Kidney (tissue), 14 donors: ENCODE measurements around the gene DMRTB1. TPM values are rescaled to one million over a fixed set of nuclear protein-coding genes. Genes with fewer than 3 reads are reported as not detected.

Experiments
- DNase-seq, 5 donors: peaks; one replicate each; pipeline ENCODE4 v3.0.0-alpha.2; 2013 to 2020
- FAIRE-seq: peaks from 2 replicates; lab custom pipeline; 2012; peaks lifted over from hg19 to GRCh38; lab: Jason Lieb, UNC
- H3K27ac ChIP-seq, 2 donors: one replicate each; pipeline ENCODE4 v1.7.0; 2013; ENCODE audit warnings: low read depth in 2 of 2, low read length in 2 of 2, inconsistent platforms in 1 of 2
- H3K27me3 ChIP-seq: one replicate; pipeline ENCODE4 v1.7.1; 2013; ENCODE audit warnings: low read length, inconsistent platforms; ENCODE audit not compliant: control insufficient read depth, insufficient read depth
- H3K36me3 ChIP-seq, 3 donors: one replicate each; pipeline versions ENCODE4 v1.7.0 to v1.7.1; 2013; ENCODE audit warnings: low read length in 3 of 3, control low read depth in 1 of 3, inconsistent platforms in 1 of 3; ENCODE audit not compliant: insufficient read depth in 3 of 3, control insufficient read depth in 2 of 3
- H3K4me1 ChIP-seq, 3 donors: one replicate each; pipeline versions ENCODE4 v1.7.0 to v1.7.1; 2013; ENCODE audit warnings: low read length in 3 of 3, inconsistent platforms in 1 of 3, low read depth in 1 of 3; ENCODE audit not compliant: control insufficient read depth in 2 of 3, insufficient read depth in 2 of 3
- H3K4me3 ChIP-seq, 3 donors: one replicate each; pipeline versions ENCODE4 v1.7.0 to v1.8.1; 2013; ENCODE audit warnings: low read length in 3 of 3, control low read depth in 1 of 3, inconsistent platforms in 1 of 3
- H3K9ac ChIP-seq, 3 donors: one replicate each; pipeline versions ENCODE4 v1.7.0 to v1.7.1; 2013; ENCODE audit warnings: low read length in 3 of 3, control low read depth in 1 of 3, inconsistent platforms in 1 of 3
- H3K9me3 ChIP-seq, 3 donors: one replicate each; pipeline versions ENCODE4 v1.7.0 to v1.7.1; 2013; ENCODE audit warnings: low read length in 3 of 3, control low read depth in 1 of 3, inconsistent platforms in 1 of 3; ENCODE audit not compliant: control insufficient read depth in 2 of 3, insufficient read depth in 1 of 3
- intact Hi-C: fragments of 100-400 bp; cut with DNase I; formaldehyde crosslinking; loops from one replicate; pipeline ENCODE4 v1.11.1; 2022
- polyA plus RNA-seq: library from polyadenylated mRNA; stranded (reverse); fragments of 350-450 nt; fragmentation: Illumina TruSeq; extraction: RNeasy Lipid Tissue Mini Kit (QIAGEN cat#74804); gene quantifications from one replicate; pipeline ENCODE4 v1.2.3, GENCODE V29; 2014; ENCODE audit warnings: low read depth, low replicate concordance; ENCODE audit not compliant: insufficient read depth
- total RNA-seq: library from RNA; stranded (reverse); fragmentation: NEBNext Ultra II Directional; extraction: Animal tissue kit (Norgen Biotek cat#: 25700); gene quantifications from one replicate; pipeline ENCODE4 v1.2.1, GENCODE V29; 2021
- TF ChIP-seq, protein P1 (sequence below): IDR thresholded peaks from 3 replicates; pipeline ENCODE4 v1.5.1; 2012; ENCODE audit warnings: mild to moderate bottlenecking, moderate library complexity, borderline replicate concordance; ENCODE audit not compliant: insufficient read depth; ENCODE audit errors: extremely low read depth
- donor health status: control.
- donor health status: control.
- donor health status: control.
- donor health status: control.
- donor health status: control.
- donor health status: DM: yes; HTN: yes; CAD: no.
- donor health status: Normal renal cell carcinoma (clear cell type).

DMRTB1 gene
- total and polyA plus RNA-seq, 2 donors from 2014 or later, result not detected

DNA sequence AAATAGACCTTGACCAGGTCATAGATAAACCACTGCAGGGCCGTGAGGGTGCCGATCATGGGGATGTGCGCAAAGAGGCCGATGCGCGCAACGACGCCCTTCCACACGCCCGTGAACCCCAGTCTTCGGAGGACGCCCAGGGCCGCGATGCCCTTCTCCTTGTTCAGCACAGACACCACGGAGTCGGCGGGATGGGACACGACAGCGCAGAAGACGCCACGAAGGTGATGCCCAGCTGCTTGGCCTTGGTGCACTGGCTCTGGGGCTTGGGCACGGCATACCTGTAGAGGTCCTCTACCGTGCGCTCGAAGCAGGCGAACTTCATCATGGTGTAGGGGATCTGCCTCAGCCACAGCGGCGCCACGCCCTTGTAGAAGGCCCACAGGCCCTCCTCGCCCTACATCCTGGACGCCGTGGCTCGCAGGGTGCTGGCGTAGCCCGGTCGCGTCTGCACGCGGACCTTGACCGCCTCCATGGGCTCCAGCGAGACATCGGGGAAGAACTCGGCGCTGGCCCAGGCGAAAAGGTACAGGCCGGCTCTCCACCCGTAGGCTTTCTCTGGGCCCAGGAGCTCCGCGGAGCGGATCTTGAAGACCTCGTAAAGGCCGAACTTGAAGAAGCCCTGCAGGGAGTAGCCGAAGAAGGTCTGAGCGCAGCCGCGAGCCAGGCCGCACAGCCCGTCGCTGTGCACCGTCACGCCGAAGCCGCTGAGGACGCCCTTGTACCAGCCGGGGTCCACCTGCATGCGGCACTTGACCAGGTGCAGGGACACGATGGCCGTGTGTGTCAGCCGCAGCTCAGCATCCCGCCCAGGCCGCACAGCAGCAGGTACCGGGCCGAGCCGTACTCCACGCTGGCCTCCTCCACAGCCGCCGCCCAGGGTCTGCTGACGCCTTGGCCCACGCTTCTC lies 20.5 kb upstream of the DMRTB1 start:
- intact Hi-C loops, result no loop called here
- FAIRE-seq, result no peak
- no peak for DNase-seq
- H3K4me1 ChIP-seq, result no peaks in the 10 kb centered on the region
- TF ChIP-seq, protein P1, sequence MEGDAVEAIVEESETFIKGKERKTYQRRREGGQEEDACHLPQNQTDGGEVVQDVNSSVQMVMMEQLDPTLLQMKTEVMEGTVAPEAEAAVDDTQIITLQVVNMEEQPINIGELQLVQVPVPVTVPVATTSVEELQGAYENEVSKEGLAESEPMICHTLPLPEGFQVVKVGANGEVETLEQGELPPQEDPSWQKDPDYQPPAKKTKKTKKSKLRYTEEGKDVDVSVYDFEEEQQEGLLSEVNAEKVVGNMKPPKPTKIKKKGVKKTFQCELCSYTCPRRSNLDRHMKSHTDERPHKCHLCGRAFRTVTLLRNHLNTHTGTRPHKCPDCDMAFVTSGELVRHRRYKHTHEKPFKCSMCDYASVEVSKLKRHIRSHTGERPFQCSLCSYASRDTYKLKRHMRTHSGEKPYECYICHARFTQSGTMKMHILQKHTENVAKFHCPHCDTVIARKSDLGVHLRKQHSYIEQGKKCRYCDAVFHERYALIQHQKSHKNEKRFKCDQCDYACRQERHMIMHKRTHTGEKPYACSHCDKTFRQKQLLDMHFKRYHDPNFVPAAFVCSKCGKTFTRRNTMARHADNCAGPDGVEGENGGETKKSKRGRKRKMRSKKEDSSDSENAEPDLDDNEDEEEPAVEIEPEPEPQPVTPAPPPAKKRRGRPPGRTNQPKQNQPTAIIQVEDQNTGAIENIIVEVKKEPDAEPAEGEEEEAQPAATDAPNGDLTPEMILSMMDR, result no peak
- no peaks in the 10 kb centered on the region for H3K9me3 ChIP-seq
- no peaks in the 10 kb centered on the region for H3K27me3 ChIP-seq
- no peak overlapping the region for H3K27ac ChIP-seq
- no peaks in the 10 kb centered on the region for H3K36me3 ChIP-seq
- H3K4me3 ChIP-seq, result no peak overlapping the region
- no peak overlapping the region for H3K9ac ChIP-seq

GRCh38 chr1:53439337-53440207 lies 19.6 kb upstream of the DMRTB1 start:
- FAIRE-seq, result no peak
- Histone ChIP-seq H3K9ac (no peak overlapping the region), H3K4me3 (no peak overlapping the region), H3K27ac (no peak overlapping the region), H3K9me3 (no peaks in the 10 kb centered on the region), H3K27me3 (no peaks in the 10 kb centered on the region), H3K36me3 (no peaks in the 10 kb centered on the region), H3K4me1 (no peaks in the 10 kb centered on the region)
- intact Hi-C loops, result no loop called here
- no peak for DNase-seq
- TF ChIP-seq, protein P1, result no peak

- DNase-seq (no peak), FAIRE-seq (no peak)
- TF ChIP-seq, protein P1, result no peak
- H3K9ac ChIP-seq, result no peak overlapping the region
- no peaks in the 10 kb centered on the region for H3K36me3 ChIP-seq
- H3K4me1 ChIP-seq, result no peaks in the 10 kb centered on the region
- H3K4me3 ChIP-seq, result no peak overlapping the region
- H3K27me3 ChIP-seq, result no peaks in the 10 kb centered on the region
- no peak overlapping the region for H3K27ac ChIP-seq
- no peaks in the 10 kb centered on the region for H3K9me3 ChIP-seq
- intact Hi-C loops, result no loop called here
Measured at GRCh38 chr1:53440633-53441032, 18.6 kb upstream of the DMRTB1 start.
